HepG2 (cell line): ENCODE measurements around the gene LPXN. TPM values are rescaled to one million over a fixed set of nuclear protein-coding genes. Genes with fewer than 3 reads are reported as not detected.

Source experiments
- BRCA1 ChIP-seq: sonication (generic); formaldehyde crosslinking; IDR thresholded peaks from 2 replicates; pipeline ENCODE4 v1.4.0; 2020; ENCODE audit warnings: missing genetic modification reagents
- CHD4 ChIP-seq: fragments of 200-600 bp; sonication (generic); IDR thresholded peaks from 2 replicates; pipeline ENCODE4 v1.7.0; 2017; ENCODE audit warnings: mild to moderate bottlenecking, low read length, borderline replicate concordance
- ELF3 ChIP-seq: IDR thresholded peaks from 2 replicates; pipeline ENCODE4 v1.6.1; 2016; ENCODE audit warnings: missing genetic modification reagents, missing compliant biosample characterization
- GTF2F1 ChIP-seq: fragments of 150-350 bp; IDR thresholded peaks from 2 replicates; pipeline ENCODE4 v1.6.1; 2014; ENCODE audit warnings: low read length
- HDAC6 ChIP-seq: fragments of 200-600 bp; sonication (generic); IDR thresholded peaks from 2 replicates; pipeline ENCODE4 v1.7.0; 2017; ENCODE audit warnings: mild to moderate bottlenecking, antibody characterized with exemption, low read length, low read depth
- JUN ChIP-seq: sonication (generic); formaldehyde crosslinking; IDR thresholded peaks from 2 replicates; pipeline ENCODE4 v1.4.0; 2020; ENCODE audit warnings: mild to moderate bottlenecking, missing genetic modification reagents
- MXD4 ChIP-seq: IDR thresholded peaks from 2 replicates; pipeline ENCODE4 v1.6.1; 2016; ENCODE audit warnings: mild to moderate bottlenecking, missing biosample characterization, missing genetic modification reagents
- NR2F1 ChIP-seq, 2 experiments: fragments of 450-650 bp in 1 of 2; formaldehyde crosslinking in 1 of 2; IDR thresholded peaks; 2 replicates each; pipeline versions ENCODE4 v1.5.0 to v1.6.1; 2016 to 2020; ENCODE audit warnings: mild to moderate bottlenecking in 1 of 2, missing compliant biosample characterization in 1 of 2, missing genetic modification reagents in 1 of 2, moderate library complexity in 1 of 2
- POGZ ChIP-seq: sonication (generic); formaldehyde crosslinking; IDR thresholded peaks from 2 replicates; pipeline ENCODE4 v1.4.0; 2020; ENCODE audit warnings: mild to moderate bottlenecking, missing genetic modification reagents
- SAFB2 ChIP-seq: sonication (generic); formaldehyde crosslinking; IDR thresholded peaks from 2 replicates; pipeline ENCODE4 v1.5.1; 2020; ENCODE audit warnings: missing genetic modification reagents, low read depth, mild to moderate bottlenecking, borderline replicate concordance
- SATB2 ChIP-seq: sonication (generic); formaldehyde crosslinking; IDR thresholded peaks from 2 replicates; pipeline ENCODE4 v1.5.0; 2020; ENCODE audit warnings: missing genetic modification reagents
- SMARCC2 ChIP-seq: fragments of 450-650 bp; IDR thresholded peaks from 2 replicates; pipeline ENCODE4 v1.6.1; 2017; ENCODE audit warnings: antibody characterized with exemption, mild to moderate bottlenecking
- TAF15 ChIP-seq: fragments of 200-400 bp; formaldehyde crosslinking; IDR thresholded peaks from one replicate; pipeline ENCODE4 v1.6.1; 2018; ENCODE audit warnings: mild to moderate bottlenecking, low read depth, low read length; ENCODE audit not compliant: poor library complexity, severe bottlenecking
- ZNF143 ChIP-seq: sonication (generic); formaldehyde crosslinking; IDR thresholded peaks from 2 replicates; pipeline ENCODE4 v1.4.0; 2020; ENCODE audit warnings: missing genetic modification reagents
- ZNF501 ChIP-seq: sonication (generic); formaldehyde crosslinking; IDR thresholded peaks from 2 replicates; pipeline ENCODE4 v1.5.1; 2020; ENCODE audit warnings: mild to moderate bottlenecking, moderate library complexity, missing genetic modification reagents
- ZNF549 ChIP-seq: sonication (generic); formaldehyde crosslinking; IDR thresholded peaks from 2 replicates; pipeline ENCODE4 v1.5.0; 2020; ENCODE audit warnings: missing genetic modification reagents
- polyA plus RNA-seq, 8 experiments: library from polyadenylated mRNA; depleted of rRNA in 3 of 8; stranded (reverse) in 7 of 8; unstranded in 1 of 8; fragments of >200 nt; fragmentation: Illumina TruSeq in 4 of 8; extraction: Trizol in 4 of 8; gene quantifications; 2 replicates each; pipeline versions ENCODE4 v1.2.1 to v1.2.3, GENCODE V29; 2011 to 2016; ENCODE audit warnings: low read depth in 4 of 8, missing spikeins in 1 of 8, mixed read lengths in 1 of 8; ENCODE audit not compliant: insufficient read depth in 1 of 8
- total RNA-seq, 5 experiments: library from RNA; depleted of rRNA; stranded (reverse); fragments of >200 nt; fragmentation: Illumina TruSeq; extraction: Trizol; gene quantifications; 2 replicates each; pipeline ENCODE4 v1.2.3, GENCODE V29; 2016; ENCODE audit warnings: low read depth in 1 of 5
- TF ChIP-seq, protein P1 (sequence below): sonication (generic); formaldehyde crosslinking; IDR thresholded peaks from 2 replicates; pipeline ENCODE4 v1.4.0; 2020; ENCODE audit warnings: missing genetic modification reagents
- TF ChIP-seq, protein P2 (sequence below): sonication (generic); formaldehyde crosslinking; IDR thresholded peaks from 2 replicates; pipeline ENCODE4 v1.5.1; 2020; ENCODE audit warnings: mild to moderate bottlenecking, missing genetic modification reagents, moderate library complexity
- TF ChIP-seq, protein P3 (sequence below): sonication (generic); formaldehyde crosslinking; IDR thresholded peaks from 2 replicates; pipeline ENCODE4 v1.4.0; 2020; ENCODE audit warnings: mild to moderate bottlenecking, missing genetic modification reagents
- TF ChIP-seq, protein P4 (sequence below): sonication (generic); formaldehyde crosslinking; IDR thresholded peaks from 2 replicates; pipeline ENCODE4 v1.4.0; 2020; ENCODE audit warnings: missing genetic modification reagents, borderline replicate concordance
- TF ChIP-seq, protein P5 (sequence below): sonication (generic); formaldehyde crosslinking; IDR thresholded peaks from 2 replicates; pipeline ENCODE4 v1.8.0; 2022; ENCODE audit warnings: missing genetic modification reagents, low read depth, mild to moderate bottlenecking, borderline replicate concordance
- TF ChIP-seq, protein P6 (sequence below): sonication (generic); formaldehyde crosslinking; IDR thresholded peaks from 2 replicates; pipeline ENCODE4 v1.4.0; 2020; ENCODE audit warnings: missing genetic modification reagents

LPXN gene
- total and polyA plus RNA-seq, 2 of the 13 experiments (the other 11 are each of a cell fraction or from before 2014, with no cell fraction given) = 1.7 to 3.5 TPM

DNA sequence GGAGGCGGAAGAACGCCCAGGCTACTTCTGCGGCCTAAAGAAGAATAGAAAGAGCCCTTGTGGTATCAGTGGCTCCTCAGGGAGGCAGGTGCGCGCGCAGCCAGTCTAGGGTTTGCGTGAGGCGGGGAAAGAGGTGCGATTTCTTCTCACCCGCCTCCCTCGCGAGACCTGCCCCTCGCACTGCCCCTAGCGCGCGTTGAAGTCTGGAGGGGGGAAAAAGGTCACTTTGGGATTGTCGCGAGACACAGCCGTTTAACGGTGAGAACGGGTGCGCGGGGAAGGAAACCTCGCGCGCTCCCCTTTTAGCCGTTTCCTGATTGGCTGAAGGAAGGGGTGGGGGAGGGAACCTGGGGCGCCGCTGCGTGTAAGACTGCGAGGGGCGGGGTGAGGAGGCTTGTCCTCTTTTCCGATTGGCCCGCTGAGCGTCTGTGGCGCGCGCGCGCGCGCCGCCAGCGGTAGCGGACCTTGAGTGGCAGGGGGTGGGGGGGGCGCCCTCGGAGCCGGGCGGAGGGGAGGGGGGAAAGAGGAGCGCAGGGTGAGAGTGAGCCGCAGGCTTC, 3.1 kb upstream of the LPXN start, which contains the start of gene ZFP91 (continued):
- TF ChIP-seq NR2F1 (CRISPR knock-in tag; IDR thresholded peaks at IDR 0.05) (no peak; a peak in 1 of 4 replicates), ZNF143 (CRISPR knock-in tag) (no peak), TAF15 (no peak), ELF3 (CRISPR knock-in tag) (no peak), GTF2F1 (no peak), JUN (CRISPR knock-in tag) (no peak), SATB2 (CRISPR knock-in tag) (no peak), HDAC6 (no peak), SAFB2 (CRISPR knock-in tag) (no peak), SMARCC2 (no peak), ZNF501 (CRISPR knock-in tag) (peak; percentile 37; the same call in 1 of the 2 replicates), CHD4 (no peak), BRCA1 (CRISPR knock-in tag) (no peak), MXD4 (CRISPR knock-in tag) (no peak), ZNF549 (no peak), POGZ (CRISPR knock-in tag) (peak; percentile 39; the same call in 1 of the 2 replicates)
- TF ChIP-seq, protein P1, sequence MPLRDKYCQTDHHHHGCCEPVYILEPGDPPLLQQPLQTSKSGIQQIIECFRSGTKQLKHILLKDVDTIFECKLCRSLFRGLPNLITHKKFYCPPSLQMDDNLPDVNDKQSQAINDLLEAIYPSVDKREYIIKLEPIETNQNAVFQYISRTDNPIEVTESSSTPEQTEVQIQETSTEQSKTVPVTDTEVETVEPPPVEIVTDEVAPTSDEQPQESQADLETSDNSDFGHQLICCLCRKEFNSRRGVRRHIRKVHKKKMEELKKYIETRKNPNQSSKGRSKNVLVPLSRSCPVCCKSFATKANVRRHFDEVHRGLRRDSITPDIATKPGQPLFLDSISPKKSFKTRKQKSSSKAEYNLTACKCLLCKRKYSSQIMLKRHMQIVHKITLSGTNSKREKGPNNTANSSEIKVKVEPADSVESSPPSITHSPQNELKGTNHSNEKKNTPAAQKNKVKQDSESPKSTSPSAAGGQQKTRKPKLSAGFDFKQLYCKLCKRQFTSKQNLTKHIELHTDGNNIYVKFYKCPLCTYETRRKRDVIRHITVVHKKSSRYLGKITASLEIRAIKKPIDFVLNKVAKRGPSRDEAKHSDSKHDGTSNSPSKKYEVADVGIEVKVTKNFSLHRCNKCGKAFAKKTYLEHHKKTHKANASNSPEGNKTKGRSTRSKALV (CRISPR knock-in tag) = no peak
- TF ChIP-seq, protein P2, sequence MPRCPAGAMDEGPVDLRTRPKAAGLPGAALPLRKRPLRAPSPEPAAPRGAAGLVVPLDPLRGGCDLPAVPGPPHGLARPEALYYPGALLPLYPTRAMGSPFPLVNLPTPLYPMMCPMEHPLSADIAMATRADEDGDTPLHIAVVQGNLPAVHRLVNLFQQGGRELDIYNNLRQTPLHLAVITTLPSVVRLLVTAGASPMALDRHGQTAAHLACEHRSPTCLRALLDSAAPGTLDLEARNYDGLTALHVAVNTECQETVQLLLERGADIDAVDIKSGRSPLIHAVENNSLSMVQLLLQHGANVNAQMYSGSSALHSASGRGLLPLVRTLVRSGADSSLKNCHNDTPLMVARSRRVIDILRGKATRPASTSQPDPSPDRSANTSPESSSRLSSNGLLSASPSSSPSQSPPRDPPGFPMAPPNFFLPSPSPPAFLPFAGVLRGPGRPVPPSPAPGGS (CRISPR knock-in tag) = no peak
- TF ChIP-seq, protein P3, sequence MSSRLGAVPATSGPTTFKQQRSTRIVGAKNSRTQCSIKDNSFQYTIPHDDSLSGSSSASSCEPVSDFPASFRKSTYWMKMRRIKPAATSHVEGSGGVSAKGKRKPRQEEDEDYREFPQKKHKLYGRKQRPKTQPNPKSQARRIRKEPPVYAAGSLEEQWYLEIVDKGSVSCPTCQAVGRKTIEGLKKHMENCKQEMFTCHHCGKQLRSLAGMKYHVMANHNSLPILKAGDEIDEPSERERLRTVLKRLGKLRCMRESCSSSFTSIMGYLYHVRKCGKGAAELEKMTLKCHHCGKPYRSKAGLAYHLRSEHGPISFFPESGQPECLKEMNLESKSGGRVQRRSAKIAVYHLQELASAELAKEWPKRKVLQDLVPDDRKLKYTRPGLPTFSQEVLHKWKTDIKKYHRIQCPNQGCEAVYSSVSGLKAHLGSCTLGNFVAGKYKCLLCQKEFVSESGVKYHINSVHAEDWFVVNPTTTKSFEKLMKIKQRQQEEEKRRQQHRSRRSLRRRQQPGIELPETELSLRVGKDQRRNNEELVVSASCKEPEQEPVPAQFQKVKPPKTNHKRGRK (CRISPR knock-in tag) = no peak
- TF ChIP-seq, protein P4, sequence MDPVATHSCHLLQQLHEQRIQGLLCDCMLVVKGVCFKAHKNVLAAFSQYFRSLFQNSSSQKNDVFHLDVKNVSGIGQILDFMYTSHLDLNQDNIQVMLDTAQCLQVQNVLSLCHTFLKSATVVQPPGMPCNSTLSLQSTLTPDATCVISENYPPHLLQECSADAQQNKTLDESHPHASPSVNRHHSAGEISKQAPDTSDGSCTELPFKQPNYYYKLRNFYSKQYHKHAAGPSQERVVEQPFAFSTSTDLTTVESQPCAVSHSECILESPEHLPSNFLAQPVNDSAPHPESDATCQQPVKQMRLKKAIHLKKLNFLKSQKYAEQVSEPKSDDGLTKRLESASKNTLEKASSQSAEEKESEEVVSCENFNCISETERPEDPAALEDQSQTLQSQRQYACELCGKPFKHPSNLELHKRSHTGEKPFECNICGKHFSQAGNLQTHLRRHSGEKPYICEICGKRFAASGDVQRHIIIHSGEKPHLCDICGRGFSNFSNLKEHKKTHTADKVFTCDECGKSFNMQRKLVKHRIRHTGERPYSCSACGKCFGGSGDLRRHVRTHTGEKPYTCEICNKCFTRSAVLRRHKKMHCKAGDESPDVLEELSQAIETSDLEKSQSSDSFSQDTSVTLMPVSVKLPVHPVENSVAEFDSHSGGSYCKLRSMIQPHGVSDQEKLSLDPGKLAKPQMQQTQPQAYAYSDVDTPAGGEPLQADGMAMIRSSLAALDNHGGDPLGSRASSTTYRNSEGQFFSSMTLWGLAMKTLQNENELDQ (CRISPR knock-in tag) = no peak
- TF ChIP-seq, protein P5, sequence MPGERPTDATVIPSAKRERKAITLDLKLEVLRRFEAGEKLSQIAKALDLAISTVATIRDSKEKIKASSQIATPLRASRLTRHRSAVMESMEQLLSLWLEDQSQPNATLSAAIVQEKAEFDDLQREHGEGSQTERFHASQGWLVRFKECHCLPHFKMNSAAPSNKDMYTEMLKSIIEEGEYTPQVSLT (CRISPR knock-in tag) = no peak
- TF ChIP-seq, protein P6, sequence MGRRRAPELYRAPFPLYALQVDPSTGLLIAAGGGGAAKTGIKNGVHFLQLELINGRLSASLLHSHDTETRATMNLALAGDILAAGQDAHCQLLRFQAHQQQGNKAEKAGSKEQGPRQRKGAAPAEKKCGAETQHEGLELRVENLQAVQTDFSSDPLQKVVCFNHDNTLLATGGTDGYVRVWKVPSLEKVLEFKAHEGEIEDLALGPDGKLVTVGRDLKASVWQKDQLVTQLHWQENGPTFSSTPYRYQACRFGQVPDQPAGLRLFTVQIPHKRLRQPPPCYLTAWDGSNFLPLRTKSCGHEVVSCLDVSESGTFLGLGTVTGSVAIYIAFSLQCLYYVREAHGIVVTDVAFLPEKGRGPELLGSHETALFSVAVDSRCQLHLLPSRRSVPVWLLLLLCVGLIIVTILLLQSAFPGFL = no peak
